Measurements from ENCODE around the gene SAPCD1. TPM values are rescaled to one million over a fixed set of nuclear protein-coding genes. Genes with fewer than 3 reads are reported as not detected.

Gene SAPCD1
- total RNA-seq, 1 experiment from 2014 or later = 3.2 TPM

DNA sequence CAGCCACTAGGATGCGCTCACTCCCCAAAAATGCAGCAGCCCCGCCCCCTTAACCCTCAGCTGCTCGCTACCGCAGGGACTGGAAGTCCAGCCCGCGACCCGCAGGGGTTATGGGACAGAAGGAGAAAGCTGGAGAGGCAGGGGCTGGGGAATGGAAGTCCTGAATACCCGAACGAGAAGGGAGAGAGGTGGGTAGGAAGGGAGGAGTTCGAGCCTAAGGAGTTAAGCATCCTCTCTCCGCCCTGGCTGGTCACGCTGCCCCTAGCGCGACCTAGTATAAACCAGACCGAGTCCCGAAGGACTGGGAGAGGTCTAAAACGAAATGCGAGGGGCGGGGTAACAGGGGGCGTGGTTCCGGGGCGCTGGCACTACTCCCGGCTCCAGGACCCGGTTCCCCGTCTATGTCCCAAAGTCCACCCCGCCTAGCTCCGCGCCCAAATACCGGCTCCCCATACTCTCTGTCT lies 32.9 kb upstream of the SAPCD1 start:
- H2BK120ac ChIP-seq (ENCODE audit: low read depth, low read length, poor library complexity, severe bottlenecking) = no peak overlapping the region
- Mint-ChIP-seq H3K4me3 (peak overlapping the region; percentile 83 to 98), H3K36me3 (ENCODE audit: insufficient read depth in 1 of 3, low read depth in 3 of 3) (peaks cover 42 to 76% (median 69%) of the 10 kb centered on the region in 3 experiments), H3K4me1 (peaks cover 23 to 28% of the 10 kb centered on the region in 2 experiments), H3K27me3 (ENCODE audit: low read depth) (no peaks in the 10 kb centered on the region), H3K9me3 (no peaks in the 10 kb centered on the region; a peak in 2 of 5 replicates), H3K27ac (peak overlapping the region; percentile 93 to 98 (median 93))
- H2BK5ac ChIP-seq (ENCODE audit: insufficient read length, low read length) = no peak overlapping the region
- peaks cover 5% of the 10 kb centered on the region; the same call in 1 of the 2 replicates for H3K4me1 ChIP-seq (ENCODE audit: insufficient read depth, low read length)
- no peak overlapping the region for H2BK20ac ChIP-seq (ENCODE audit: low read depth, low read length, poor library complexity, severe bottlenecking)
- H3K23ac ChIP-seq (ENCODE audit: insufficient read length, low read depth, low read length) = no peak overlapping the region
- H3K56ac ChIP-seq (ENCODE audit: insufficient read length, low read depth, low read length) = no peak overlapping the region
- H4K5ac ChIP-seq (ENCODE audit: insufficient read length, low read depth, low read length) = no peak overlapping the region
- H2BK15ac ChIP-seq (ENCODE audit: low read depth, low read length) = no peak overlapping the region
- H3K79me2 ChIP-seq (ENCODE audit: insufficient read depth, low read length) = no peaks in the 10 kb centered on the region
- no peak overlapping the region for H4K91ac ChIP-seq (ENCODE audit: insufficient read length, low read depth, low read length)
- WGBS (ENCODE audit: extremely low coverage, insufficient read length, low lambda C conversion rate) = no CpG with 5 or more reads among the region's 29 CpGs
- no peaks in the 10 kb centered on the region for H4K20me1 ChIP-seq (ENCODE audit: control insufficient read depth, insufficient read depth, insufficient read length)
- no peaks in the 10 kb centered on the region for H3K27me3 ChIP-seq (ENCODE audit: insufficient read depth, low read length)
- no peak overlapping the region for H3T11ph ChIP-seq (ENCODE audit: low read length)
- H3K4me2 ChIP-seq (ENCODE audit: insufficient read depth, insufficient read length, low read length) = peak overlapping the region; percentile 60
- peak; percentile 95 for DNase-seq
- no peak overlapping the region for H2AFZ ChIP-seq (ENCODE audit: low read length)
- no peak overlapping the region for H4K8ac ChIP-seq (replicated peaks; ENCODE audit: insufficient read length, low read depth, low read length)
- peak overlapping the region; percentile 80; the same call in 1 of the 2 replicates for H3K14ac ChIP-seq (ENCODE audit: insufficient read depth, low read length)
- H3K79me1 ChIP-seq (ENCODE audit: insufficient read depth, low read depth, low read length, poor library complexity, severe bottlenecking) = no peaks in the 10 kb centered on the region
- H2AK5ac ChIP-seq (ENCODE audit: insufficient read length, low read length) = no peak overlapping the region
- no peak overlapping the region for H3K27ac ChIP-seq (ENCODE audit: insufficient read length, low read depth, low read length)
- H3K4ac ChIP-seq (ENCODE audit: low read depth, low read length) = no peak overlapping the region
- peaks cover 12% of the 10 kb centered on the region for H3K23me2 ChIP-seq (ENCODE audit: insufficient read length, low read depth, low read length, poor library complexity, severe bottlenecking)
- H2BK12ac ChIP-seq (ENCODE audit: insufficient read length, low read depth, low read length) = no peak overlapping the region
- TF ChIP-seq, protein P1, sequence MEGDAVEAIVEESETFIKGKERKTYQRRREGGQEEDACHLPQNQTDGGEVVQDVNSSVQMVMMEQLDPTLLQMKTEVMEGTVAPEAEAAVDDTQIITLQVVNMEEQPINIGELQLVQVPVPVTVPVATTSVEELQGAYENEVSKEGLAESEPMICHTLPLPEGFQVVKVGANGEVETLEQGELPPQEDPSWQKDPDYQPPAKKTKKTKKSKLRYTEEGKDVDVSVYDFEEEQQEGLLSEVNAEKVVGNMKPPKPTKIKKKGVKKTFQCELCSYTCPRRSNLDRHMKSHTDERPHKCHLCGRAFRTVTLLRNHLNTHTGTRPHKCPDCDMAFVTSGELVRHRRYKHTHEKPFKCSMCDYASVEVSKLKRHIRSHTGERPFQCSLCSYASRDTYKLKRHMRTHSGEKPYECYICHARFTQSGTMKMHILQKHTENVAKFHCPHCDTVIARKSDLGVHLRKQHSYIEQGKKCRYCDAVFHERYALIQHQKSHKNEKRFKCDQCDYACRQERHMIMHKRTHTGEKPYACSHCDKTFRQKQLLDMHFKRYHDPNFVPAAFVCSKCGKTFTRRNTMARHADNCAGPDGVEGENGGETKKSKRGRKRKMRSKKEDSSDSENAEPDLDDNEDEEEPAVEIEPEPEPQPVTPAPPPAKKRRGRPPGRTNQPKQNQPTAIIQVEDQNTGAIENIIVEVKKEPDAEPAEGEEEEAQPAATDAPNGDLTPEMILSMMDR (conservative IDR thresholded peaks at IDR 0.05) = peak; percentile 81
- H3K9me3 ChIP-seq (ENCODE audit: control insufficient read depth, low read depth, low read length) = no peaks in the 10 kb centered on the region
- peak overlapping the region; percentile 52 for H3K18ac ChIP-seq (ENCODE audit: insufficient read length, low read depth, low read length)
- H3K9ac ChIP-seq (ENCODE audit: extremely low read depth, insufficient read length, low read length) = peak overlapping the region; percentile 74
